GM23248 (cell line): Measurements from ENCODE around the gene SGCA. TPM values are rescaled to one million over a fixed set of nuclear protein-coding genes. Genes with fewer than 3 reads are reported as not detected.

Experiments used
- DNase-seq: peaks from one replicate; pipeline ENCODE4 v3.0.0-alpha.2; 2015
- H2AFZ ChIP-seq: fragments of 200-600 bp; sonication (generic); 2 replicates; pipeline ENCODE4 v1.6.1; 2016; ENCODE audit warnings: antibody characterized with exemption
- H3F3A ChIP-seq: fragments of 200-600 bp; sonication (generic); 2 replicates; pipeline ENCODE4 v1.6.1; 2016; ENCODE audit warnings: mild to moderate bottlenecking, antibody characterized with exemption, mixed run types; ENCODE audit not compliant: insufficient read depth
- H3K27ac ChIP-seq: fragments of 200-600 bp; sonication (generic); 2 replicates; pipeline ENCODE4 v1.5.1; 2016; ENCODE audit warnings: mild to moderate bottlenecking
- H3K27me3 ChIP-seq: fragments of 200-600 bp; sonication (generic); replicated peaks from 2 replicates; pipeline ENCODE4 v1.6.1; 2016; ENCODE audit warnings: mild to moderate bottlenecking; ENCODE audit not compliant: insufficient read depth
- H3K36me3 ChIP-seq: fragments of 200-600 bp; sonication (generic); 2 replicates; pipeline ENCODE4 v1.6.1; 2016; ENCODE audit warnings: low read depth, mild to moderate bottlenecking
- H3K4me1 ChIP-seq: fragments of 200-600 bp; sonication (generic); 2 replicates; pipeline ENCODE4 v1.6.1; 2016; ENCODE audit warnings: mild to moderate bottlenecking; ENCODE audit not compliant: insufficient read depth
- H3K4me2 ChIP-seq: fragments of 200-600 bp; sonication (generic); one replicate; pipeline ENCODE4 v1.6.1; 2016; ENCODE audit warnings: mild to moderate bottlenecking; ENCODE audit not compliant: unreplicated experiment
- H3K4me3 ChIP-seq: fragments of 200-600 bp; sonication (generic); 2 replicates; pipeline ENCODE4 v1.5.1; 2016; ENCODE audit warnings: mild to moderate bottlenecking
- H3K79me2 ChIP-seq: fragments of 200-600 bp; sonication (generic); 2 replicates; pipeline ENCODE4 v1.6.1; 2016; ENCODE audit warnings: mild to moderate bottlenecking; ENCODE audit not compliant: insufficient read depth
- H3K9ac ChIP-seq: fragments of 200-600 bp; sonication (generic); 2 replicates; pipeline ENCODE4 v1.6.1; 2016; ENCODE audit warnings: mild to moderate bottlenecking
- H3K9me2 ChIP-seq: fragments of 200-600 bp; sonication (generic); 2 replicates; pipeline ENCODE4 v1.6.1; 2016; ENCODE audit warnings: mixed run types, mild to moderate bottlenecking, moderate library complexity; ENCODE audit not compliant: insufficient read depth
- H3K9me3 ChIP-seq: fragments of 200-600 bp; sonication (generic); one replicate; pipeline ENCODE4 v1.6.1; 2017; ENCODE audit warnings: low read depth
- H4K20me1 ChIP-seq: fragments of 200-600 bp; sonication (generic); 2 replicates; pipeline ENCODE4 v1.6.0; 2016; ENCODE audit not compliant: insufficient read depth
- EZH2 ChIP-seq: fragments of 200-600 bp; sonication (generic); IDR thresholded peaks from 2 replicates; pipeline ENCODE4 v1.6.1; 2018; ENCODE audit warnings: antibody characterized with exemption, mild to moderate bottlenecking; ENCODE audit not compliant: insufficient read depth, poor library complexity, severe bottlenecking
- EZH2phosphoT487 ChIP-seq: fragments of 200-600 bp; sonication (generic); IDR thresholded peaks from 2 replicates; pipeline ENCODE4 v1.6.1; 2018; ENCODE audit warnings: antibody characterized with exemption, moderate library complexity, mild to moderate bottlenecking, low read depth; ENCODE audit not compliant: insufficient read depth
- WGBS, 2 experiments: methylation state at CpG; one replicate each; pipeline ENCODE4 v1.1.6; 2015 to 2017; ENCODE audit warnings: low lambda C conversion rate in 2 of 2, low coverage in 1 of 2; ENCODE audit errors: missing lambda C conversion rate in 2 of 2; 5-methylcytosine and 5-hydroxymethylcytosine counted together
- in situ Hi-C: fragments of 300-500 bp; cut with MboI; formaldehyde crosslinking; loops from 2 replicates; pipeline ENCODE4 v1.15.0; 2020
- polyA plus RNA-seq: library from polyadenylated mRNA; unstranded; fragments of >200 nt; fragmentation: Nextera tagmentation; extraction: Ambion mirVana; gene quantifications from 2 replicates; pipeline ENCODE4 v1.2.1, GENCODE V29; 2016
- total RNA-seq: library from RNA; depleted of rRNA; stranded (reverse); fragments of >200 nt; shearing (Covaris generic); gene quantifications from 2 replicates; pipeline ENCODE4 v1.2.3, GENCODE V29; 2014

Gene SGCA
- total and polyA plus RNA-seq, 2 experiments from 2014 or later, result 1.8 TPM; not detected in 1

DNA sequence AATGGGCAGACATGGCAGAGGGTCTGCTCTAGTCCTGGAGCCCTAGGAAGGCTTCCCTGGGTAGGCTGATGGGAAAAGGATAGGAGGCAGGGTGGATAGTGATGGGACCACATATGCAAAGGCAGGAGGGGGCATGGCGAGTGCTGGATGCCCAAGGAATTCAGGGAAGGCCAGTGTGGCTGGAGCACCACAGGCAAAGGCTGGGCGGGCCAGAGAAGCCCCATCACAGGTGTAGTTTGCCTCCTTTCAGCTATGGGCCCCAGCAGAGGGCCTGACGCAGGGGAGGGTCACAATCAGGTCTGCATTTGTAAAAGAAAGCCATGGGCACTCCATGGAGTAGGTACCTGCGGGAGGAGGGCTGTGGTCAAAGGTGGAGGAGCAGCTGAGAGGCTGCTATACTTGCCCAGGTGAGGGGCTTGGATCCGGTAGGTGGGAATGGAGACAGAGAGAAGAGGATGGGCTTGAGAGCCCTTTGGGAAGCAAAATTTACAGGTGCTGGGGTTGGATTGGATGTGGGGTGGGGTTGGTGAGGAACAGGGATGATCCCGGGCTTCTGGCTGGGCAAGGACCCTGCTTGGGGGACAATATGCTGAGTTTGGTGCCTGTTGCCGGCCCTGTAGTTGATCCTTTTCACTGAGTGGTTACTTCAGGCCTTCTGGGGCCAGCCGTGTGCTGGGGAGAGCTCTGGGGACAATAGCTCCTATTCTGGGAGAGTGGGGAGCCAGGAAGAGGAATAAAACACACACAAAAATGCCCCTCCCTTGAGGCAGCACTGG is 42.2 kb downstream of the SGCA start:
- H3F3A ChIP-seq, result peaks cover 63% of the 10 kb centered on the region
- peaks cover 90% of the 10 kb centered on the region for H3K4me1 ChIP-seq
- peak overlapping the region; percentile 77 for H3K4me2 ChIP-seq
- no peaks in the 10 kb centered on the region for H3K36me3 ChIP-seq
- 77 to 81% methylated on average over 8 of the region's 8 CpGs for WGBS, 2 experiments
- H3K9me2 ChIP-seq, result no peaks in the 10 kb centered on the region
- H3K9me3 ChIP-seq, result no peaks in the 10 kb centered on the region
- peaks cover 61% of the 10 kb centered on the region for H3K79me2 ChIP-seq
- no peak overlapping the region for H3K4me3 ChIP-seq
- no peak overlapping the region for H2AFZ ChIP-seq
- H4K20me1 ChIP-seq, result no peaks in the 10 kb centered on the region
- in situ Hi-C loops, result no loop called here
- peak overlapping the region; percentile 100 for H3K27ac ChIP-seq
- H3K9ac ChIP-seq, result peak overlapping the region; percentile 100
- DNase-seq, result no peak
- no peaks in the 10 kb centered on the region for H3K27me3 ChIP-seq
- TF ChIP-seq EZH2phosphoT487, result no peak
- TF ChIP-seq EZH2, result no peak

- Histone ChIP-seq H3K4me3 (no peak overlapping the region), H3K9me2 (no peaks in the 10 kb centered on the region), H3K9me3 (no peaks in the 10 kb centered on the region), H3K9ac (peak overlapping the region; percentile 100), H2AFZ (no peak overlapping the region), H3F3A (peaks cover 66% of the 10 kb centered on the region), H3K4me2 (peak overlapping the region; percentile 74), H3K4me1 (peaks cover 85% of the 10 kb centered on the region), H3K79me2 (peaks cover 62% of the 10 kb centered on the region), H3K27me3 (no peaks in the 10 kb centered on the region), H3K36me3 (no peaks in the 10 kb centered on the region), H4K20me1 (no peaks in the 10 kb centered on the region), H3K27ac (peak overlapping the region; percentile 100)
- peak; percentile 16 for DNase-seq
- 70 to 83% methylated on average over 3 of the region's 3 CpGs for WGBS, 2 experiments
- in situ Hi-C loops, result no loop called here
- no peak for TF ChIP-seq EZH2phosphoT487
- TF ChIP-seq EZH2, result no peak
Measured at GRCh38 chr17:50208611-50209061, 42.8 kb downstream of the SGCA start.

- Histone ChIP-seq H4K20me1 (no peaks in the 10 kb centered on the region), H3F3A (peaks cover 66% of the 10 kb centered on the region), H3K9me3 (no peaks in the 10 kb centered on the region), H3K4me3 (peak overlapping the region; percentile 42; the same call in 1 of the 2 replicates), H3K9ac (peak overlapping the region; percentile 100), H3K4me2 (peak overlapping the region; percentile 74), H3K9me2 (no peaks in the 10 kb centered on the region), H3K36me3 (no peaks in the 10 kb centered on the region), H2AFZ (no peak overlapping the region), H3K4me1 (peaks cover 83% of the 10 kb centered on the region), H3K27me3 (no peaks in the 10 kb centered on the region), H3K79me2 (peaks cover 62% of the 10 kb centered on the region), H3K27ac (peak overlapping the region; percentile 100)
- DNase-seq, result no peak
- in situ Hi-C loops, result no loop called here
- WGBS, 2 experiments, result 37 to 39% methylated on average over 6 of the region's 6 CpGs
- no peak for TF ChIP-seq EZH2phosphoT487
- no peak for TF ChIP-seq EZH2
Measured at GRCh38 chr17:50209133-50209471, 43.3 kb downstream of the SGCA start.

DNA sequence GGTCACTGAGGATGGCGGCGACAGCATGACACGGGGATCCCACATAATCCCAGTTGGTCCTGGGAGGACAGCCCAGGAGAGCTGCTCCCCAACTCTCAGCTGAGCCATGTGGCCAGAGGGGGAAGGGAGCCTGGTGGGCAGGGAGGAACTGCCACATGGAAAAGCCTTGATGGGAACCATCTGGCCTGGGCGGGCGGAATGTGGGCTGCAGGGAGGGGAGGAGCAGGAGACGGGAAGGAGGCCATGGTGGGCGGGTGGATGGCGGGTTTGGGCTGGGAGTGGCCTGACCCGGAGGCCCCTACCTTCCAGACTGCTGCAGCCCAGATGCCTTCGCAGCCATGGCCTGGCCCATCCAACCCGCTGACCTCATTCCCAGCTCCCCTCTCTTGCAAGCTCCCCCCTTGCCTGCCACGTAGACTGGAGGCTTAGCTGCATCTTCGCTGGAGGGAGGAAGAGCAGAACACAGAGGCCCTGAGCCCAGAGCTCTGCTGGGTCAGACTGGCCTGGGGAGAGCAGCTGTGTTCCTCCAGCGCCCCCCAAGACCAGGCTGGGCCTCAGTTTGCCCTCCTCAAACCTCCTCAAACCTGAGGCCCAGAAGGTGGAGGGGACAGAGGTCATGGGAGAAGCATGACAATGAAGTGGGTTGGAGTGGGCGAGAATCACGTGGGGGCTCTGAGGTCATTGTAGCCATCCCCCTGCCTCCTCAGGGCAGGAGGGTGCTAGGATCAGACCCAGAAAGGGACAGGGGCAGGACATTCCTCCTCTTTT is 43.9 kb downstream of the SGCA start:
- DNase-seq, result peak; percentile 100
- Histone ChIP-seq H3K4me1 (peaks cover 84% of the 10 kb centered on the region), H3K27me3 (no peaks in the 10 kb centered on the region), H3K36me3 (no peaks in the 10 kb centered on the region), H3K4me2 (peak overlapping the region; percentile 81), H3K9ac (peak overlapping the region; percentile 100), H2AFZ (no peak overlapping the region), H3F3A (peaks cover 67% of the 10 kb centered on the region), H3K9me3 (no peaks in the 10 kb centered on the region), H3K4me3 (peak overlapping the region; percentile 57), H3K79me2 (peaks cover 59% of the 10 kb centered on the region), H4K20me1 (no peaks in the 10 kb centered on the region), H3K9me2 (no peaks in the 10 kb centered on the region), H3K27ac (peak overlapping the region; percentile 100)
- TF ChIP-seq EZH2 (no peak), EZH2phosphoT487 (no peak)
- in situ Hi-C loops, result no loop called here
- WGBS, 2 experiments, result 0 to 1% methylated on average over 13 to 16 of the region's 16 CpGs
